Mesodermal cell (in vitro differentiated cells): Measurements from ENCODE around the gene TRIP12.
A peak's percentile ranks its signal among the peaks of the same experiment; 100 is the strongest.

Source experiments
- H3K27ac ChIP-seq: 2 replicates; pipeline ENCODE4 v1.7.0; 2013; ENCODE audit warnings: mild to moderate bottlenecking, low read depth, low read length, moderate library complexity; ENCODE audit not compliant: severe bottlenecking
- H3K36me3 ChIP-seq: 2 replicates; pipeline ENCODE4 v1.7.1; 2013; ENCODE audit warnings: mild to moderate bottlenecking, low read length, moderate library complexity; ENCODE audit not compliant: control insufficient read depth, insufficient read depth
- H3K4me1 ChIP-seq: one replicate; pipeline ENCODE4 v1.7.1; 2013; ENCODE audit warnings: mild to moderate bottlenecking, low read length; ENCODE audit not compliant: insufficient read depth, control insufficient read depth, poor library complexity, severe bottlenecking
- H3K4me3 ChIP-seq: 2 replicates; pipeline ENCODE4 v1.7.0; 2013; ENCODE audit warnings: low read length, control low read depth, mild to moderate bottlenecking; ENCODE audit not compliant: insufficient read depth, poor library complexity, severe bottlenecking; ENCODE audit errors: extremely low read depth
- H3K9me3 ChIP-seq: 2 replicates; pipeline ENCODE4 v1.7.1; 2013; ENCODE audit warnings: mild to moderate bottlenecking, low read length, moderate library complexity; ENCODE audit not compliant: control insufficient read depth
- WGBS, 2 experiments: methylation state at CpG; one replicate each; pipeline ENCODE4 v1.1.5; 2013; ENCODE audit warnings: missing lambda C conversion rate in 2 of 2; ENCODE audit not compliant: insufficient coverage in 2 of 2; 5-methylcytosine and 5-hydroxymethylcytosine counted together

TRIP12 gene

GRCh38 chr2:229719926-229720647 is 201.7 kb downstream of the TRIP12 start:
- Histone ChIP-seq H3K4me3 (no peak overlapping the region), H3K36me3 (no peaks in the 10 kb centered on the region), H3K9me3 (no peaks in the 10 kb centered on the region), H3K4me1 (peaks cover 1% of the 10 kb centered on the region), H3K27ac (peak overlapping the region; percentile 46)
- 64% methylated on average over 2 of the region's 3 CpGs; no CpG with 5 or more reads in 1 of the 2 experiments for WGBS, 2 experiments

GRCh38 chr2:229718057-229718456 is 203.8 kb downstream of the TRIP12 start:
- H3K4me1 ChIP-seq, result peaks cover 3% of the 10 kb centered on the region
- H3K27ac ChIP-seq, result no peak overlapping the region
- H3K4me3 ChIP-seq, result no peak overlapping the region
- H3K36me3 ChIP-seq, result no peaks in the 10 kb centered on the region
- H3K9me3 ChIP-seq, result no peaks in the 10 kb centered on the region
- 71% methylated on average over 1 of the region's 2 CpGs; no CpG with 5 or more reads in 1 of the 2 experiments for WGBS, 2 experiments

DNA sequence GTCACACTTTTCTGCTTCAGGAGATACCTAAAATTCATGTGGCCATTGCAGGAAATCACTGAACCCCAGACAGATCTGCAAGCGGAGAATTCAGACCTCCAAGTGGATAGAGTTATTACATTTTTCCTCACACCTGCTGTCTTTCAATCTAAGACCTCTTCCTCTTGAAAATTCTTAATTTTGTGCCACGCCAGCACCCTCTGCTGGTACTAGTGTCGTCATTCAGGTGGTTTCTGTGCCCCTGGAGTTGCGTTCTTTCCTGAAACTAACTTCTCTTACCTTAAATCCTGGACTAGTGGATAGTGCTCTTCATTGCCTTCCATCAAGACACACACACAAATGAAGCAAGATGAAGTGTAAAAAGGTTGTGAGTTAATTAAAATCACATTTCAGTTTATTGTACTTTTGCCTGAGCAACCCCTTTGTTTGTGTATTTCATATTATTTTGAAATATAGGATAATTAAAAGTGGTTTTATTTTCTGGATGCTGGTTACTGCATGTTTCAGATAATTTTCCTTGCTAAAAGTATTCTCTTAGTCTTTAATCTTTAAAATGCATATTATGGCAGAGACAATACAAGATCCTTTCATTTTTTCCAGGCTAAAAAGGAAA is 205.8 kb downstream of the TRIP12 start:
- H3K4me1 ChIP-seq, result peaks cover 3% of the 10 kb centered on the region
- H3K36me3 ChIP-seq, result no peaks in the 10 kb centered on the region
- H3K9me3 ChIP-seq, result no peaks in the 10 kb centered on the region
- 14 to 29% methylated on average over 1 to 2 of the region's 4 CpGs for WGBS, 2 experiments
- H3K4me3 ChIP-seq, result no peak overlapping the region
- no peak overlapping the region for H3K27ac ChIP-seq

DNA sequence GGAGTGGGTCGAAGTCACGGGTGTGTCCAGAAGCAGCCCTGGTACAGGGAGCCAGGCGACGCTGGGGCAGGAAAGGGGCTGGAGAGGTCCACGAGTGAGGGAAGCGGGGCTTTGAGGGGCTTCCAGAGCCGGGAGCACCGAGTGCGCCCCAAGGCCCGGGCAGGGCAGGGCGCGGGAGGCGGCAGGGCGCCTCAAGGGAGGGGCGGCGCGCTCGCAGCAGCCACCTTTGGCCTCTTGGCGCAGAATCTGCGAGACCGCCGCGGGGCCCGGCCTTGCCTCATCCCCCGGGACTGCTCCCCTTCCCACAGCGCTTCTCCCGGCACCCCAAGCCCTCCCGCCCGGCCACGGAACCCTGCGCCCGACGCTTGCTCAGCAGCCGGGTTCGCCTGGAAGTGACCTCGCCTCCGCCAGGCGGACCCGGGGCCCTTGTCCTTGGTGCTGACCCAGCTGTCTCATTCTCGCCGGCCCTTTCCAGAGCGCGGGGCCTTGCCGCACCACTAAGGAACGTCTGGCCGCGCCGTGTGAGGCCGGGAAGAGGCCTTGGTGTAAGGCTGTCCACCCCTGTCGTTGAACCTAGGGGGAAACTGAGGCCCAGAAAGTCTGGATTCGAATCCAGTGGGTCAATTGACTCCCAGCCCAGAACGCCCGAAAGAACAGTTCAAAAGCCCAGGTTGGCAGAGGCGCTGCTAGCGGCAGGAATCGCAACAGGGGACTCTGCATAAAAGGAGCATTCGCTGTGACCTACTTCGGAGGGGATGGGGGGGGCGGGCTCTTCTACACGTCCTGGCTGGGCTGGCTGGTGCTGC is 206.9 kb downstream of the TRIP12 start:
- Histone ChIP-seq H3K9me3 (no peaks in the 10 kb centered on the region), H3K36me3 (no peaks in the 10 kb centered on the region), H3K4me1 (peaks cover 3% of the 10 kb centered on the region), H3K4me3 (peak overlapping the region; percentile 36), H3K27ac (no peak overlapping the region)
- whole genome bisulfite sequencing, 2 experiments, result 1% methylated on average over 40 to 60 of the region's 60 CpGs

- Histone ChIP-seq H3K27ac (no peak within 1 kb of the TSS), H3K4me3 (peak within 1 kb of the TSS; percentile 37)
- 0 to 1% methylated on average over 44 to 46 of the region's 84 CpGs for WGBS, 2 experiments
These were observed 207.6 kb downstream of the TRIP12 start, which contains the start of gene DNER for GRCh38 chr2:229714080-229714735. TSS of gene DNER (minus strand) at chr2:229714555. CDS start at chr2:229714423, 132 bp downstream.

More at GRCh38 chr2:229714080-229714735, 207.6 kb downstream of the TRIP12 start, which contains the start of gene DNER:
- peaks cover 3% of the 10 kb centered on the region for H3K4me1 ChIP-seq
- no peaks in the 10 kb centered on the region for H3K36me3 ChIP-seq
- no peaks in the 10 kb centered on the region for H3K9me3 ChIP-seq
